GM18867 (cell line): ENCODE data around the gene TNNI3K.

Experiments used
- ATAC-seq: cut with Tn5 transposase; IDR thresholded peaks from one replicate; pipeline ENCODE4 v1.9.1; 2021; ENCODE audit warnings: mild to moderate bottlenecking, moderate library complexity; ENCODE audit not compliant: unreplicated experiment

The TNNI3K gene

DNA sequence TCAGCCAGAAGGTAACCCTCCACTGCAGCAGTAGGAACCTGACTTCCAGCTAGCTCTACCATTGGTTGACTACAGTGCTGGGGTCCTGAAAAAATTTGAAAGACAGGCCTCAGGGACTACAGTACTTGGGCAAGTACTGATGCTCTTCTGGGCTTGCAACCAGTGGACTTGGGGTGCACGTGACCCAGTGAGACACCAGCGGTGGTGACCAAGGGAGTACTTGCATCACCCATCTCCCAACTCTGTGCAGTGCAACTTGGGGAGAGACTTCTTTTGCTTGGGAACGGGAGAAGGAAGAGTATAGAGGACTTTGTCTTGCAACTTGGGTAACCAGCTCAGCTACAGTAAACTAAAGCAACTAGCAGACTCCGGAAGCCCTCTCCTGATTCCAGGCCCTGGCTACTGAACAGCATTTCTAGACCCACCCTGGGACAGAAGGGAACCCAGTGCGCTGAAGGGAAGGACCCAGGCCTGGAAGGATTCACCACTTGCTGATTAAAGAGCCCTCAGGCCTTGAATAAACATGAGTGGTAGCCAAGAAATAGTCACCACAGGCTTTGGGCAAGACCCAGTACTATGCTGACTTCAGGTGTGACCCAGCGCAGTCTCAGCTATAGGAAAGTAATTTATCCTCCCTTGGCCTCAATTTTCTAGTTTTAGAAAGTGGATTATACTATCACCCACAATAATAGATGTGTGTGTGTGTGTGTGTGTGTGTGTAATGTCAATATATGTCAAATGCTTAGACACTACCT lies 45.6 kb downstream of the TNNI3K start:
- no peak for ATAC-seq

DNA sequence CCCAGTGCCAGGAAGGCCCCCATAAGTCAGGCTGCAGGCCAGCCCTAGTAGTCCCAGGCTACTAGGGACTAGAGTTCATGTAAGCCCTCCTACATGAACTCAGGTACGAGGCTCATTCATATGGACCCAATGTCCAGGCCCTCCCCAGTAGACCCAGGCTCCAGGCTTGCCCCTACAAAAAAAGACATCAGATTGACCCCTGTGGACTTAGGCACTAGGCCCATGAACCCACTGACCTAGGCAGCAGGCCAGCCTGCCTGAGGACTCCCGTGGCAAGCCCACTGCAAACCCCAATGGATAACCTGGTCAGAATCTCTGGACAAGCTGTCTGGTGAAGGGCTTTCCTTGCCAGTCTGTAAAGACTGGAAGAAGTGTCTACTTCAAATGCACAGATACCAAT lies 51.2 kb downstream of the TNNI3K start:
- ATAC-seq: no peak

DNA sequence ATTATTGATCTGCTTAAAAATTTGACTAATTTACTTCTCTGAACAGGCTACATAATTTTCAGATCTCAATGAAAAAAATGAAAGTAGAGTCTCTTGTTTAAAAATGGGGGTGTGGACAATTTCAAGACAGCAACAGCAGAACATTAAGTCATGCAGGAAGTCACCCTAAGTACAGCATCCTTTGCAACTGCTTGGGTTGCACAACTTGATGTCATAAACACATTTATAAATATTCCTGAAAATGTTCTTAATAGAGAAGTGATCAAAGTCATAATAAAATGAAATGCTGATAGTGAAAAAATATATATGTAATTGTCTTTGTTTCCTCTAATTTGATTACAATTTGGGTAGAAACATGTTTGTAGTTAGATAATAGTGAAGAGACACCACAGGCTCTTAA lies 79.3 kb downstream of the TNNI3K start:
- ATAC-seq: no peak

DNA sequence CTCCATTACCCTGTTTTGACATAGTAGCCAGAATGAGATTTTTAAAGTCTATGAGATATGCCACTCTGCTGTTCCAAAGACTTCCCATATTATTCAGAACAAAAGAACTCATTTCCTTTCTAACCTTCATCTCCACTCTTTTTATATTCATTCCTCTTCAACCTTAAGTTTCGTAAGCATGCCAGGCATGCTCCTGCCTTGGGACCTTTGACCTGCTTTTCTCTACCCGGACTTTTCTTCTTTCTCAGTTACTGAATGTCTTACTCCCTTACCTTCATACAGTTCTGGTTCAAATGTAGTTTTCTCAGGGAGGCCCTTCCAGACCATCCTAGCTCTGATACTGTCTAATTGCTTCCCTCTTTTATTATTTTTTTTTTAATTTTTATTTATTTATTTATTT lies 81.1 kb downstream of the TNNI3K start:
- no peak for ATAC-seq

DNA sequence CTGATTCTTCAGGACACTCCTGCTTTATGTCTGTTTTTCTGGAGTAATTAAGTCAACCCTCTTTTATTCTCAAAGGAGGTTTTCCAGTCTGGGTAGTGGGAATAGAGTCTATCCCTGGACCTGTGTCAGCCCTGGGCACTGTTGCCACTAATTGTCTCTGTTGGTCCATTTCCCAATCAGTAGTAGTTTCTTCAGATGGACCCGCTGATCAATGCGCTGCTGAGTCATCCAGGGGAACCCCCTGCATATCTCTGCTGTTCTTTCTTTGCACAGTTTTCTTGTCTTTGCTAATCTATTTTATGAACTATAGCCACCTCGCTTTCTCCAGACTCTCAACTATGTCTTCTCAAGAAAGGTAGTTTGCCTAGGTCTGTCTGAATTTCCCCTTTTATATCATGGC lies 82.5 kb downstream of the TNNI3K start:
- ATAC-seq: peak; percentile 45

DNA sequence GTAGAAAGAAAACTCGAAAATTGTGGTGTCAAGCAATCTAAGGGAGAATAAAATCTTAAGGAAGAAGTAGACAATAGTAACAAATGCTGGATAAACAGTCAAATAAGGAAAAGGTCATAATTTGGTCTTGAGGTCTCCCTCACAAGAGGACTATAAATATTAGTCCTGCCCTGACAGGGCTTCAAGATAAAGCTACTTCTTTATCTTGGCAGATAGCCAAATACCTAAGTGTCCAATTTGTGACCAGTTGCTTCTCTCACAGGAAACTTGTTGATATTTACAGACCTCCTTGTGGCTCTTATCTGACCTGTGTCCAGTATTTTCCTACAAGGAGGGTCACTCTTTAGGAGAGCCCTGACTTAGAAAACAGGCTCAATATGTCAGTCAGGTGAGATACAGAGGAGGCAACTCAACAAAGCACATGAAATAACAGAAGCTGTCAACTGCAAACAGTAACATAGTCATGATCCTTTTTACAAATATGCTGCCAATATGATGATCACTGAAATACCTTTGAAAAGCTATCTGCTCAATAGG lies 88.8 kb downstream of the TNNI3K start:
- no peak for ATAC-seq

DNA sequence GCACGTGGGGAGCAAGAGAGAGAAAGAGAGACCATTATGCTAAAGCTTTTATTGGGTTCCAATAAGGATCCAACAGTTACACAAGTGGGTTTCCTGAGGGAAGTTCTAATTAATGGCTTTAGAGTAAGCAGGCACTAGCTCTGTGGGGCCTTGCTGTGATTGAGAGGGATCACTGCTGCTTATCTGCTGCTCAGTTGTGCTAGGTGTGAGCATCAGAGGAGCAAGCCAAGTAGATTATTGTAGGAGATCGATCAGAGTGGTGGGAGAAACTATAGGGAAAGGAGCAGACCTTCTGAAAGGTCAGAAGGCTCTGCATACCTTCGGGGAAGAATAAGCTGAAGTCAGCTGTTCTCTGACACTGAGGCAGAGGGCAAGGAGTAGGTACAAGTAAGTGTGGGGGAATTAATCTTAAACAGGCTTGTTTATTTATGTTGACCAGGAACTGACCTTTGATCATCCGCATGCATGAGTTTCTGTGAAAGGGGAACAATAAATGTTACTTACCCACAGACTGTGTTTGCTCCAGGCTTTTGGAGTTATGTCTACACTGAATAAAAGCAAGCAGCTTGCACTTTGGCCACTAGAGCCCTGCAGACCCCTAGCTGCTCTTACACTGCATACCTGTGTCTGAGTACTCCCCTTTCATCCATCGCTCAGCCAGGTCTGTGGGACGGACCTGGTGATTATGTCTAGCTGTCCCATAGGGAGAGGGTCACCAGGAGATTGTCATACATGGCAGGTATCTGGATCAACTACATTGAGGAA lies 89.7 kb downstream of the TNNI3K start:
- no peak for ATAC-seq

DNA sequence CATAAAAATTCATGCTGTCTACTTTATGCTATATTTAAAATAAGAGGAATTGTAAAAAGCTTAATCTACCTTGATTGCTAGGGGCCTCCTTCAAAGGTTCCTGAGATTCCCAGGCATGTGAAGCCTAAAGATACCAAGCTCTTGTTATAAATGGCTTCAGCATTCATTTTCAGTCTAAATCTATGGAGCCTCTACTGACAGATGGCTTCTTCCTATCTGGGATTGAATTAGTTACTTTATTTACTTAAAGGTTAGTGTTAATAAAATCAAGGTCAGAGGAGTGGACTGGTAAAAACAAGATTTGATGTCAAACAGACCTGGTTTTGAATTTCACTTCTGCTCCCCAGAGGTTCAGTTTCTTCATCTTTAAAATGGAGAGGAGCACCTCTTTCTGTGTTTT lies 93.7 kb downstream of the TNNI3K start:
- ATAC-seq: no peak

DNA sequence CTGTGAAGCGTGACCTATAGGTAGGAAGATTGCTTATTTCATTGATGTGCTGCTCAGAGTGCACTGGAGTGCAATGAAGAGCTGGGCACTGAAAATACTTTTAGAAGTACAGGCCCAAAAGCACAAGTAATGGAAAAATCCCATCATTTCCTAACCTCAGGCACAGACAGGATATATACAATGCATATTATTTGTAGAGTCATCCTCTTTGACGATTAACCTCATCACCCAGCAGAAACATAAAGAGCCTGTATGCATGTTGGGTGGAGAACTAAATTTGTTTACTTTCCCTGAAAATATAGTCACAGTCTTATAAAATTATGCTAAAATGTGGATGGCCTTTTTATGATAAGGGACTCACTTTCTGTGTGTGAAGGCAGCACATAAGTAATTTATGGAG lies 98.1 kb downstream of the TNNI3K start:
- ATAC-seq: no peak

DNA sequence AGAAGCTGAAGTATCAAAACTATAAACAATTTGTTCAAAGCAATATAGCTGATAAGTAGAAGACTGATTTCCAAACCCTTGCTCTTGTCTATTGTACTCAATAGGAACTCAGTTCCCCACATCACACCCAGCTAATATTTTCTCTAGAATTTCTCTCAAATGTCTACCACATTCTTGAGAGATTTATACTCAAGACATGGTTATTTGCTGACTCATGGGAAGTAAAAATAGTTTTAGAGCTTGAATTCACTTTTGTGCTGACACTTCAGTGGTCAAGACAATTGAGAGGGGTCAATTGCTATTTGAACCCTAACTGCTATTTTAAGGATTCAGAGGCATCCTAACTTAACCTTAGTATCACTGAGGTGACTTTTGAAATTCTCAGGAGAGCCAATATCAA lies 99.0 kb downstream of the TNNI3K start:
- ATAC-seq: no peak

DNA sequence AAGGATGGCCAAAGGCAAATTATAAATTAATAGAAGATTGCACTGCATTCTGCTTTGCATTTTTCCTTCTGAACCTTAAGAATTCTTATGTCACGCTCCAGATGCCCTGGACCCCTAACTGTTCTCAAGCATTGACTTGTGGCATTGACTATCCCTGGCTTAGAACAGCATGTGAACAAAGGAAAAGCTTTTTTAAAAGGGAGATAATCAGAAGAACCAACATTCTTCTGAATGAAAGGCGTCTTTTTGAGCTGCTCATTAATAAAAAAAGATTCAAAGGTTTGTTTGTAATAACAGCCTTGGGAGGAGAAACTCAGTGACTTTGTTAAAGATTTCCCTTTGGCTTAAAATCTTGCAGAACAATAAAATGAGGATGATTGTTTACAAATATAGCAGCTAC lies 105.5 kb downstream of the TNNI3K start:
- no peak for ATAC-seq

DNA sequence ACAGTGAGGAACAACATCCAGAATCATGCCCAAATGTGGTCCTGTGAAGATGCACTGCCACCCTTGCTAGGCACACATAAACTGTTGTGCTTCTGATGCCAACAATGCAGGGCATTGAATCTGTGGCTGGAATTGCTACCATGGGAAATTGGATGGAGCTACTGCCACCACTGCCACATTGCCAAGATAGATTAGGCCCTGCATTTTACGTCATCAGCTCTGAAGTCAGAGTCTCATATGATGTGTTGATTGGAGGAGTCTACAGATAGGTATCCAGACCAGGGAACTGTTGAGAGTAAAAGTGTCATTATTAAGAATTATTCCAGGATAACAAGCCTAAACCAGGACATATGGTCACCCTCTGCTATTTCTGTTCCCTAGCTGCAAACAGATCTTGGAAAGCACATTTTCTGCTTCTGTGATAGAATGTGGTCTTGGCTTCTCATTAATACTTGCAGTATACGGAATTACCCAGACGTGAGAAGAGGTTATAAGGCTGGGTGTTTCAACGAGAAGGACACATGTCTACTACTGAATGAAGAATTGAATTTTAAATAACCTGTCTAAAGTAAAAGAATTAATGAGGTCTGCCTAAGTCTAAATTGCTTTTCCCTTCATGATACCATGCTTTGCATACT lies 106.6 kb downstream of the TNNI3K start:
- ATAC-seq: no peak

DNA sequence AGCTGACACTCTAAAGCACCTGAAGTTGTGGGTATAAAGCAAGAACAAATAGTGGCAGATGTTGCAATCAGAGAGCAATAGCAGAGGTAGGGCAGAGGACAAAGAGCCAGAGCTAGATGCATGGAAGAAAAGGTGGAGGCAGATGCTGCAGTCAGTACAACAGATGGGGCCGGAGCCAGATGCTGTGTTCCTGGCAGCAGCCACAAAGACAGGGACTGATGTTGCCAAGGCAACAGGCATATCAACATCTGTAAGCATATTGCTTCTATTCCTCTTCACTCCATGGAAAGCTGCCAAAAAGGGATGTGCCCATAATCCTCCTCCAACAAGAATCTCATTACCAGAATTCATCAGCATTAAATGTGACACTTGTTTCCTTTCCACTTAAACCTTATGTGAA lies 108.0 kb downstream of the TNNI3K start:
- no peak for ATAC-seq

DNA sequence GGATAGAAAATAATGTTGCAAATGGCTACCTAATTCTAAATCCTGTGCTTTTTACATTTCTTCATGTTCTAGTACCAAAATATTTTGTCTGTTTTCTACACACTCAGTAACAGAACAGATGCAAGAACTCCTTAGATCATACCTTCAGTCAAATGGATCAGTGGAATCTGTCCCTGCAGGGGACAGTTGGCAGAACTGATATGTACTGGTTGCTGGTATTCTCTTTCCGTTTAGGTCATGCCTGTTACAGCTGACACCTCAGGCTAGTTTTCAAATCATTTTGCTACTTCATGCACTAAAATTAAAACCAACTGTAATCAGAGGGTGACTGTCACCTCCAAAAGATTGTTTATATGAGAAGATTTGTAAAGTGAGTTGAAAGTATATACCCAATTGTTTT lies 109.2 kb downstream of the TNNI3K start:
- no peak for ATAC-seq

DNA sequence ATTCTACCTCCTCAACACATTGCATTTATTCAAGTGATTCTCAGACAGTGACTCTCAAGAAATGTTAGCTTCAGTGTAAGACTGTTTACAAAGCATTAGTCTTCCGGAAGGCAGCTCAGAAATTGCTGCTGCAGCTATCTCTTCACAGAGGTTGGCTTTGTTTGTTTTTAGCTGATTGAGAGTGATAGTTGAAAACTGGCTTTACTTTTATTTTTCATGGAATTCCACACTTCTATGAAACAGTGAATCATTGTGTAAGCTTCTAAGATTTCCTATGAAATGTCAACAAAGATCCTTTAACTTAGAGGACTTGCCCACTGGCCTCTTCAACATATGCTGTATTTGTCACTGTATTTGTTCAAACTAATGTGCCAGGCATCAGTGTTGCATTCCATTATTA lies 121.3 kb downstream of the TNNI3K start:
- ATAC-seq: no peak

DNA sequence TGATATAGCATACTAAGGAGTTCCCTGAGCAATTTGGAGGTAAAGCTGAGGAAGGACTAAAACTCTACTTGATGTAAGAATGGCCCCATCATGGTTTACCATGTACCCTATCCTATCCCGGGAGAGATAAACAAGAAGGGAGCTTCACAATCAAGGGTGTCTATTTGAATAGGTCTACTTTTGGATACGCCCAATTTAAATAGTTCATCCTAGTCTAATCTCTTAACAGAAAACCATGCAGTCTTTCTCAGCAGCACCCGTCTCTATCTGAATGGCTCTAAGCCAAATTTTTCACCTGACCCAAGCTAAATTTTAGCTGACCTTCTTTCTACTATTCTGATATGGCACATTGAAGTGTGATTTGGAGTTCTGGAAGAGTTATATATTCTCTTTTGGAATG lies 122.0 kb downstream of the TNNI3K start:
- ATAC-seq: no peak

DNA sequence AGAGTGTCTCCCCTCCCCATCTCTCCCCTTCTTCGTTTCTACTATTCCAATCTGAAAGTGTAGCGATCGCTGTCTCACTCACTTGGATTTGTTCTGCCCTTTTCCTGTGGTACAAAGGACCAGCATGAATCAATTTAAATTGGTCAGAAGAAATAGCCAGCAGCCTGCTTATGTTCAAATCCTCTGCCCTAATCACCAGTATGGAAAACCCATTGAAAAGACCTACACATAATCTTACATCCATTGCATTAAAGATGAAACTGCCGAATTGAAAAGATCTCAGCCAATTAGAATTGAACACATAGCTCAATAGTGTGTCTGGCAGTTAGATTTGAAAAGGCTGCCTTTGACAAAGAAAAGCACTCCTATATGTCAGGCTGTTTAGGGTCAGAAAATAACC lies 122.6 kb downstream of the TNNI3K start:
- no peak for ATAC-seq

DNA sequence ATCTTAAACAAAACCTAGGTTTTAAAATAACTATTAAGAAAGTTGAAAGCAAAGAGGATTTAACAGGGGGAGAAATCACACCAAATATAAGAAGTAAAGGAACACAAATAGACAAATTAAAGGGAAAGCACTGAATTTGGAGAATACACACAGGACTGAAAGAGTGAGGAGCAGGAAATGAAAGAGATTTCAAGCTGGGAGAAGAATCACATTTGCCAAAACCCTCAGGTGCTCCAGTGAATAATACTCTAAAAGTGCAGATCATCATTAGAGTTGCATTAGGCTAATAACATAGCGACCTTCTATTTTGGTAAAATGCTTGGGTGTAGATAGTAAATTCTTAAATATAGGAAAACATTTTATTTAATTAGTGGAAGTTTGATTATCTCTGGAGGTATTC lies 127.5 kb downstream of the TNNI3K start:
- no peak for ATAC-seq

DNA sequence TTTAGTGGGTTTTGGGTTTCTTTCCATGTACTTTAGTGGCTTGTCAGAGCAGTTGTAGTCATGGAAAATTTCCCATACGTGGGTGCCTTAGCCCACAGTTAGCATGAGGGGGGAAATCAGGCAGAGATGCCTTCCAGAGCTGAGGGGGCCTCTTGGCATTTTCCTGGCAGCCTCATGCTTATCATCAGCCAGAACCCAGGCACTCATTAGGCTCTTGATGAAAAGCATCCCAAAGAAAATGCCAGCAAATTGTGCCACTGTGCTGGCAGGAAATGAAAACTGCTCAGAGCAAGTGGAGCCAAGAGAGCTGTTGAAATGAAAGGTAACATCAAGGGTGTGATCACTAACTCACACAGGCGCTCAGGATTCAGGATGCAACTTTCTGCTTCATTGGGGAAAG lies 128.0 kb downstream of the TNNI3K start:
- no peak for ATAC-seq

DNA sequence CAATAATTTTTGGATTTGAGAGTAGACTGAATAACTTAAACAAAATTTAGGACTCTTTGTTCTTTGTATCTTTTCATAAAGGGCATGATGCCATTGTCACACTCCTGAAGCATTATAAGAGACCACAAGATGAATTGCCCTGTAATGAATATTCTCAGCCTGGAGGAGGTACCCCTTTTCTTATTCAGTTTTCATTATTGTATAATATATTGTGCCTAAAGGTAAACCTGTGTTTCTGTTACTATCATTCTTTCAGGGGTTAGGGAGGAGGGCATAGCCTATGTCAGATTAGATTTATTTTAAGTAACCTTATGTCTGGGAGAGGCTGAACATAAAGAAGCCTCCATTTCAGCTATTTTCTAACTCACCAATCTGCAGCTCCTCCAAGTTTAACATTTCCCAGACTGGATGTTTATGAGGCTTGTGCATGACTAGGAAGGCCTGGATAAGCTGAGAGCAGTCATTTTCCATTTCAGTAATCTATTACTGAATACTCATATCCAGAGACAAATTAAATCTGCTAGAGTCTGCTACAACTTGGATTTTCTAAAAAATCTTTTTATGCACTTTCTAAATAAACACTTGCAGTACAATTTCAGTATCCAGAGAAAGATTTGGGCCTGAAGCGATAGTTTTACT lies 132.1 kb downstream of the TNNI3K start:
- ATAC-seq: no peak

DNA sequence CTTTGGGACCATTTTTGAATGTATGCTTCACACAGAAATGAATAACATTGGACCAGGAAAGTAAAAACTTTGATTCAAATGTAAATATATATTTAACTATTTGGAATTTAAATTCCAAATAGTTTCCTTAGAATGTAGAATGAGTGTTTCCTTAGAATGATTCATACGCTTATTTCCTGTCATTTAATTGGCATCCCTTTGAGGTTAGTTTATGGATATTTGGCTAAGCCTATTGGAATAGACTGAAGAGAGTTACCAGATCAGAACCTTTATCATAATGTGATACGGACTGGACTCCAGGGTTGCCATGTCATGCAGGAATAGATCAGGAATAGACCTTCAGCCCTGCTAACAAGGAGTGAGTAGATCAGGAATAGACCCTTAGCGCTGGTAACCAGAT lies 133.1 kb downstream of the TNNI3K start:
- no peak for ATAC-seq
